ENCODE data around the gene TMC8. TPM values are rescaled to one million over a fixed set of nuclear protein-coding genes. Genes with fewer than 3 reads are reported as not detected.

The TMC8 gene
- total RNA-seq, 4 donors from 2014 or later: 1.7 to 12.0 (median 3.0) TPM

DNA sequence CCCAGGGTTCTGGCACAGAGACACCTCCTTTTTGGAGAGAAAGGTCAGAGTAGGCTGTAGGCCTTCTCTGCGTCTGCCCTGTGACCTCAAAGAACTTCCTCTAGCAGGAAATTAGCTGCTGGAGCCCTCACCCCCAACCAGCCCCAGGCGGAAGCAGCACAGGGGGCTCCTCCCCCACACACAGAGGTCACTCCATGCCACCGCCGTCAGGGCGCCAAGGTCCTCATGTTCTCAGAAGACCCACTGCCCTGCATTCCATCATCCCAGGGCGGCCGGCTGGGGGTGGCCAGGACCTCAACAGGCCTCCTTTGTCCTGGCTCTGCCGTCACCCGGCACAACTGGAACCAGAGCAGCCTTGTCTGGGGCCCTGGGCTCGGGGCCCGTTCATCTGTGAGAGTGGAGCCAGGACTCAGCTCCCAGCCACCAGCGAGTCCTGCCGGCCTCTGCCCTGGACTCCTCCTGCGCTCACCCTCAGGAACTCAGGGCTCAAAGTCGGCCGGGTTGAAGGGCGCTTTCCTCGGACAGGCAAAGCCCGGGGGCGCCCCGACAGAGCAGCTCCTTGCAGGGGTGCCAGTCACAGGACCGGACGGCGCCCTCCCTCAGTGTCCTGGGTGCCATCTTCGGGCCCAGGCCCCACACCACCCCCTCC is 3.2 kb upstream of the TMC8 start:
- Histone ChIP-seq H3K4me3 (peak overlapping the region; percentile 42 to 71), H3K27me3 (peaks cover 57% of the 10 kb centered on the region), H3K27ac (peak overlapping the region; percentile 21 to 81 (median 79)), H3K4me1 (peaks cover 0 to 84% (median 33%) of the 10 kb centered on the region in 3 donors), H3K9me3 (no peaks in the 10 kb centered on the region), H3K36me3 (peaks cover 0 to 36% of the 10 kb centered on the region in 2 donors)
- peak; percentile 45 for ATAC-seq
- no CpG with 5 or more reads among the region's 25 CpGs for WGBS, 2 donors (ENCODE audit: low coverage in 1 of 2)
- peak; percentile 25 to 33 for TF ChIP-seq POLR2A (IDR thresholded peaks at IDR 0.05)
- no peak for TF ChIP-seq EP300 (IDR thresholded peaks at IDR 0.05)
- peak; percentile 48 for TF ChIP-seq POLR2AphosphoS5 (IDR thresholded peaks at IDR 0.05)
- TF ChIP-seq, protein P1, sequence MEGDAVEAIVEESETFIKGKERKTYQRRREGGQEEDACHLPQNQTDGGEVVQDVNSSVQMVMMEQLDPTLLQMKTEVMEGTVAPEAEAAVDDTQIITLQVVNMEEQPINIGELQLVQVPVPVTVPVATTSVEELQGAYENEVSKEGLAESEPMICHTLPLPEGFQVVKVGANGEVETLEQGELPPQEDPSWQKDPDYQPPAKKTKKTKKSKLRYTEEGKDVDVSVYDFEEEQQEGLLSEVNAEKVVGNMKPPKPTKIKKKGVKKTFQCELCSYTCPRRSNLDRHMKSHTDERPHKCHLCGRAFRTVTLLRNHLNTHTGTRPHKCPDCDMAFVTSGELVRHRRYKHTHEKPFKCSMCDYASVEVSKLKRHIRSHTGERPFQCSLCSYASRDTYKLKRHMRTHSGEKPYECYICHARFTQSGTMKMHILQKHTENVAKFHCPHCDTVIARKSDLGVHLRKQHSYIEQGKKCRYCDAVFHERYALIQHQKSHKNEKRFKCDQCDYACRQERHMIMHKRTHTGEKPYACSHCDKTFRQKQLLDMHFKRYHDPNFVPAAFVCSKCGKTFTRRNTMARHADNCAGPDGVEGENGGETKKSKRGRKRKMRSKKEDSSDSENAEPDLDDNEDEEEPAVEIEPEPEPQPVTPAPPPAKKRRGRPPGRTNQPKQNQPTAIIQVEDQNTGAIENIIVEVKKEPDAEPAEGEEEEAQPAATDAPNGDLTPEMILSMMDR (IDR thresholded peaks at IDR 0.05): no peak

- TF ChIP-seq POLR2AphosphoS5 (IDR thresholded peaks at IDR 0.05) (no peak), POLR2A (IDR thresholded peaks at IDR 0.05) (no peak), EP300 (IDR thresholded peaks at IDR 0.05) (no peak)
- TF ChIP-seq, protein P1 (IDR thresholded peaks at IDR 0.05): no peak
- ATAC-seq: peak; percentile 14
- Histone ChIP-seq H3K27ac (peak overlapping the region; percentile 21 to 81 (median 79)), H3K27me3 (peaks cover 63% of the 10 kb centered on the region), H3K4me3 (peak overlapping the region; percentile 42 to 71), H3K4me1 (peaks cover 0 to 88% (median 34%) of the 10 kb centered on the region in 3 donors), H3K9me3 (no peaks in the 10 kb centered on the region), H3K36me3 (peaks cover 0 to 29% of the 10 kb centered on the region in 2 donors)
- no CpG with 5 or more reads among the region's 39 CpGs for WGBS, 2 donors (ENCODE audit: low coverage in 1 of 2)
Measured at GRCh38 chr17:78127888-78128550, 2.6 kb upstream of the TMC8 start.

- peak; percentile 31 to 39 for TF ChIP-seq POLR2A (IDR thresholded peaks at IDR 0.05)
- TF ChIP-seq EP300 (IDR thresholded peaks at IDR 0.05): no peak
- H3K4me1 ChIP-seq: peaks cover 0 to 88% (median 34%) of the 10 kb centered on the region in 3 donors
- peak; percentile 4 for ATAC-seq
Measured at GRCh38 chr17:78128551-78129350, 1.8 kb upstream of the TMC8 start, which contains the start of gene TMC6. TSS of gene TMC6 (minus strand) at chr17:78128755. CDS start at chr17:78126832, 1,923 bp downstream.

GRCh38 chr17:78129351-78130089 is 1.1 kb upstream of the TMC8 start:
- H3K36me3 ChIP-seq: peaks cover 0 to 14% of the 10 kb centered on the region in 2 donors
- peak overlapping the region in 2 of 4 donors; percentile 55 to 81 for H3K27ac ChIP-seq
- WGBS, 2 donors (ENCODE audit: low coverage in 1 of 2): 90% methylated on average over 2 of the region's 4 CpGs; no CpG with 5 or more reads in 1 of the 2 donors
- H3K4me3 ChIP-seq: no peak overlapping the region
- H3K9me3 ChIP-seq: no peaks in the 10 kb centered on the region
- peaks cover 0 to 82% (median 34%) of the 10 kb centered on the region in 3 donors for H3K4me1 ChIP-seq
- ATAC-seq: no peak
- H3K27me3 ChIP-seq: peaks cover 65% of the 10 kb centered on the region
- TF ChIP-seq POLR2AphosphoS5 (IDR thresholded peaks at IDR 0.05): no peak
- TF ChIP-seq EP300 (IDR thresholded peaks at IDR 0.05): no peak
- TF ChIP-seq, protein P1 (IDR thresholded peaks at IDR 0.05): no peak
- TF ChIP-seq POLR2A (IDR thresholded peaks at IDR 0.05): no peak

More at GRCh38 chr17:78128551-78129350, 1.8 kb upstream of the TMC8 start, which contains the start of gene TMC6:
- 3 to 59% methylated on average over 3 to 12 of the region's 54 CpGs for WGBS, 2 donors (ENCODE audit: low coverage in 1 of 2)
- peak within 1 kb of the TSS; percentile 42 to 71 for H3K4me3 ChIP-seq
- H3K27me3 ChIP-seq: peaks cover 64% of the 10 kb centered on the region
- peak within 1 kb of the TSS; percentile 21 to 81 (median 79) for H3K27ac ChIP-seq
- no peaks in the 10 kb centered on the region for H3K9me3 ChIP-seq
- H3K36me3 ChIP-seq: peaks cover 0 to 22% of the 10 kb centered on the region in 2 donors
